Mucosa of descending colon (tissue), 3 donors: ENCODE measurements around the gene GPS1. TPM values are rescaled to one million over a fixed set of nuclear protein-coding genes. Genes with fewer than 3 reads are reported as not detected.
A peak's percentile ranks its signal among the peaks of the same experiment; 100 is the strongest.

Experiments used
- ATAC-seq: fragments of 200-7000 bp; cut with Tn5 transposase; one replicate; pipeline ENCODE4 v1.9.1; 2020; ENCODE audit warnings: mild to moderate bottlenecking, moderate library complexity
- DNase-seq, 3 donors: peaks; one replicate each; pipeline ENCODE4 v3.0.0-alpha.2; 2020
- H3K36me3 ChIP-seq: fragments of 200-600 bp; one replicate; pipeline ENCODE4 v1.8.0; 2021; ENCODE audit warnings: low read depth, mild to moderate bottlenecking
- H3K4me1 ChIP-seq: fragments of 200-600 bp; one replicate; pipeline ENCODE4 v1.8.0; 2021; ENCODE audit warnings: low read depth, mild to moderate bottlenecking
- H3K4me3 ChIP-seq: fragments of 200-600 bp; one replicate; pipeline ENCODE4 v1.8.0; 2021; ENCODE audit warnings: mild to moderate bottlenecking
- H3K9me3 ChIP-seq: fragments of 200-600 bp; one replicate; pipeline ENCODE4 v1.8.0; 2021; ENCODE audit warnings: mild to moderate bottlenecking
- CTCF ChIP-seq: fragments of 200-600 bp; IDR thresholded peaks from one replicate; pipeline ENCODE4 v1.8.0; 2022; ENCODE audit warnings: antibody characterized with exemption, mild to moderate bottlenecking
- intact Hi-C, 2 donors: fragments of 100-400 bp; cut with DNase I in 1 of 2; cut with micrococcal nuclease in 1 of 2; formaldehyde crosslinking; loops; one replicate each; pipeline versions ENCODE4 v1.11.0 to v1.11.1; 2022; cut with DNase I, micrococcal nuclease
- total RNA-seq, 3 donors: library from RNA; stranded (reverse); fragmentation: NEBNext Ultra II Directional in 2 of 3; extraction: Animal tissue kit (Norgen Biotek cat#: 25700) in 2 of 3; gene quantifications; one replicate each; pipeline versions ENCODE4 v1.2.1 to v1.2.4, GENCODE V29; 2021 to 2023
- donor health status: DM: no; HTN: no; CAD: no; lungs with moderate emphysema.
- donor health status: DM: no; HTN: no; CAD: no.
- donor health status: DM: no; HTN: yes; CAD: no.

GPS1 gene
- total RNA-seq, 3 donors from 2014 or later = 73.6 to 81.6 (median 80.4) TPM

DNA sequence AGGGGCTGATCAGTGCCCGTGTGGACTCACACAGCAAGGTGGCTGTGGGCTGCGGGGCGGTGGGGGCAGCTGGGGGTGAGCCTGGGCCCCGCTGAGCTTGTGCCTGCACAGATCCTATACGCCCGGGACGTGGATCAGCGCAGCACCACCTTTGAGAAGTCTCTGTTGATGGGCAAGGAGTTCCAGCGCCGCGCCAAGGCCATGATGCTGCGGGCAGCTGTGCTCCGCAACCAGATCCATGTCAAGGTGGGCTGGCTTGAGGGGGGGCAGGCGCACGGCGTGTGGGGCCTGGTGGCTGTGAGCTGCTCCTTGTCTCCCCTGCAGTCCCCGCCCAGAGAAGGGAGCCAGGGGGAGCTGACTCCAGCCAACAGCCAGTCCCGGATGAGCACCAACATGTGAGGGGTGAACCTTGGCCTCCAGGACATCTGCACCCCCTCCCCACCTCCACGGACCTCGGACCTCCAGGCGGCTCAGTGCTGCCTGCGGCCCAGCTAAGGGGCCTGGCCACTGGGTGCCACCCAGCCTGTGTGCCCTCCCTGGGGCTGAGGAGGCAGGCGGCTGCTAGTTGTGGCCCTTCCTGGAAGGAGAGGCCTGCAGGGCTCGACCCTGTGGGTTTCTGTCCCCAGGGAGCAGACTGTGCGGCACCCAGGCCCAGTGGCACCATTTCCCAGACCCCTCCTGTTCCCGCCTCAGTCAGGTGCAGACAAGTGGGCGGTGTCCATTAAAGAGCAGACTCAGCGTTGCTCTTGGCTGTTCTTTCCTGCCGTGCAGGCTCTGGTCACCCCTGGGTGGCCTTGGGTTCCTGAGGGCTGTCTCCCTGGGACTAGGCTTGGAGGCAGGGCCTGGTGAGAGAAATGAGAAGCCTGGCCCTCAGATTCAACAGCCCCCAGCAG lies 5.3 kb downstream of the GPS1 start:
- no peak overlapping the region for H3K4me3 ChIP-seq
- no peaks in the 10 kb centered on the region for H3K36me3 ChIP-seq
- ATAC-seq (no peak), DNase-seq (peak in 1 of 3 donors; percentile 48)
- peaks cover 11% of the 10 kb centered on the region for H3K4me1 ChIP-seq
- intact Hi-C loops = no loop called here
- no peak for TF ChIP-seq CTCF
- H3K9me3 ChIP-seq = no peaks in the 10 kb centered on the region

- intact Hi-C loops = no loop called here
- no peak for TF ChIP-seq CTCF
- ATAC-seq (no peak), DNase-seq (peak in 1 of 3 donors; percentile 42)
- Histone ChIP-seq H3K36me3 (no peaks in the 10 kb centered on the region), H3K4me1 (peaks cover under 1% of the 10 kb centered on the region), H3K4me3 (no peak overlapping the region), H3K9me3 (no peaks in the 10 kb centered on the region)
Observed at GRCh38 chr17:82058230-82058854, 6.6 kb downstream of the GPS1 start.

GRCh38 chr17:82058855-82059249 lies 7.2 kb downstream of the GPS1 start:
- Histone ChIP-seq H3K4me3 (no peak overlapping the region), H3K9me3 (no peaks in the 10 kb centered on the region), H3K4me1 (no peaks in the 10 kb centered on the region), H3K36me3 (no peaks in the 10 kb centered on the region)
- TF ChIP-seq CTCF = no peak
- intact Hi-C loops = no loop called here
- DNase-seq (no peak), ATAC-seq (no peak)

DNA sequence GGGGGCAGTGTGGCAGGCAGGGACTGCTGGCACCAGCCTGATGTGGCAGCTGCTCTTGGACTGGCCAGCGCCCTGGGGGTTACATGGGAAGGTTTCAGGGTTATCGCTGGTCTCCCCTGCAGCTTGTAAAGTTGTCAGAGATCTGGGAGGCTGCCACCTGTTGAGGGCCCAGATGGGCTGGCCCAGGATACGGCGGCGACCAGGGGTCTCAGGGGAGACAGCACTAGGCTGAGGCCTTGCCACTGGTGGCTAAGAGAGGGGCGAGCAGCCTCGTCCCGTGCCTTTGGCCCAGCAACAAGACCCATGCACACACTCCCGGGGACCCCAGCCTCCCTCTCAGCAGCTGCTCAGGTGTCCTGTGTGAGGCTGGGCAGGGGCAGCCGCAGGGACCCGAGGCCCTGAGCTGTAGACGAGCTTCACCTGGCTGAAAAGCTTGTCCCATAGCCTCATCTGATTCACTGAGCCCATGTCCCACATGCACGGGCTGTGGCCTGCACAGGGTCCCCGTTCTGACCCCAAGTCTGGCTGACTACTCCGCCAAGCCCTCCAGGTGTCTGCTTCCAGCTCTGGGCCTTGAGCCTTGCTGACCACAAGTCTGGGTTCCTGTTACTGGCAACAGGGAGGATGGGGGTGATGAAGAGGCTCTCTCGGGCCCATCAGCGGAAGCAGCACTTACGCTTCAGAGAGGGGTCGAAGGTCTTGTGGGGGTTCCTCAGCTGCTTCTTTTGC lies 7.7 kb downstream of the GPS1 start:
- no peak for TF ChIP-seq CTCF
- peaks cover 5% of the 10 kb centered on the region for H3K4me1 ChIP-seq
- intact Hi-C loops = no loop called here
- no peak for ATAC-seq
- no peaks in the 10 kb centered on the region for H3K36me3 ChIP-seq
- no peaks in the 10 kb centered on the region for H3K9me3 ChIP-seq
- peak in 1 of 3 donors; percentile 43 for DNase-seq
- H3K4me3 ChIP-seq = no peak overlapping the region

DNA sequence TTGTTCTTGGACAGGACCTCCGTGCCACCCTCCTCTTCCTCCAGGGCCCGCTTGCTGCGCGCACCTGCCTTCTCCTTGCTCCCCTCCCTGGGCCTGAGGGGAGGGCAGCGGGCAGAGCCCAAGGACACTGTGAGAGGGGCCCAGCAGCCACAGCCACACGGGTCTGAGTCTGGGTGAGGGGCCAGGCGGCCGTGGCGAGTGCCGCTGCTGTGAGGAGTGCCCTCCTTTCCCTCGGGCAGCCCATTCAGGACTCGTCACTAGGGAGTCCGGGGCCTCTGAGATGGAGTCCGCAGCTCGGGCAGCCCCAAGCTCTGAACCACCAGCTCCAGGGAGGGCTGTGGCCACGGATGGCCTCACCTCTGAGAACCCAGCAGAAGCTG lies 8.3 kb downstream of the GPS1 start:
- ATAC-seq (no peak), DNase-seq (peak in 1 of 3 donors; percentile 41)
- no peaks in the 10 kb centered on the region for H3K9me3 ChIP-seq
- H3K4me3 ChIP-seq = no peak overlapping the region
- no peak for TF ChIP-seq CTCF
- H3K36me3 ChIP-seq = no peaks in the 10 kb centered on the region
- intact Hi-C loops = no loop called here
- peaks cover 10% of the 10 kb centered on the region for H3K4me1 ChIP-seq
